ENCODE data around the gene TUFT1. TPM values are rescaled to one million over a fixed set of nuclear protein-coding genes. Genes with fewer than 3 reads are reported as not detected.
A peak's percentile ranks its signal among the peaks of the same experiment; 100 is the strongest.

The TUFT1 gene
- total and polyA plus RNA-seq, 2 of the 13 experiments (the other 11 are each of a cell fraction or from before 2014, with no cell fraction given), result 6.4 to 7.3 TPM

DNA sequence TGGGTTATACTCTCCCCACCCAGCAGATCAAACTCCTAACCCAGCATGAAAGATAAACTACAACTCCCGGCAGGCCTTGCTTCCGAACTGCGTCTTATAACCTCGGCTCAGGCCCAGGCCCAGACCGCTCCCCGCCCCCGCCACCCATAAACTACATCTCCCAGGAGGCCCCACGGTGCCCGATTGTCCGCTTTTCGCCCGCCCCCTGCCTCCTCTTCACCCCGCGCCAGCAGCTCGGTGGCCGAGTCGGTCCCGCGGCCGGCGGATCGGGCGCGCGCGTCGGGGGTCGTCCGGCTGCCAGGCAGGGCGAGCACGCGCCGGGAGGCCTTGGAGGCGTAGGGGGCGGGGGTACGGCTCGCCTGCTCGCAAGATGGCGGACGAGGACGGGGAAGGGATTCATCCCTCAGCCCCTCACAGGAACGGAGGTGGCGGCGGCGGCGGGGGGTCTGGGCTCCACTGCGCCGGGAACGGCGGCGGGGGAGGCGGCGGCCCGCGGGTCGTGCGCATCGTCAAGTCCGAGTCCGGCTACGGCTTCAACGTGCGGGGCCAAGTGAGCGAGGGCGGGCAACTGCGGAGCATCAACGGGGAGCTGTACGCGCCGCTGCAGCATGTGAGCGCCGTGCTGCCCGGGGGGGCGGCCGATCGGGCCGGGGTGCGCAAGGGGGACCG, 71.9 kb downstream of the TUFT1 start, which contains the start of gene SNX27 (continued):
- TF ChIP-seq, protein P1, sequence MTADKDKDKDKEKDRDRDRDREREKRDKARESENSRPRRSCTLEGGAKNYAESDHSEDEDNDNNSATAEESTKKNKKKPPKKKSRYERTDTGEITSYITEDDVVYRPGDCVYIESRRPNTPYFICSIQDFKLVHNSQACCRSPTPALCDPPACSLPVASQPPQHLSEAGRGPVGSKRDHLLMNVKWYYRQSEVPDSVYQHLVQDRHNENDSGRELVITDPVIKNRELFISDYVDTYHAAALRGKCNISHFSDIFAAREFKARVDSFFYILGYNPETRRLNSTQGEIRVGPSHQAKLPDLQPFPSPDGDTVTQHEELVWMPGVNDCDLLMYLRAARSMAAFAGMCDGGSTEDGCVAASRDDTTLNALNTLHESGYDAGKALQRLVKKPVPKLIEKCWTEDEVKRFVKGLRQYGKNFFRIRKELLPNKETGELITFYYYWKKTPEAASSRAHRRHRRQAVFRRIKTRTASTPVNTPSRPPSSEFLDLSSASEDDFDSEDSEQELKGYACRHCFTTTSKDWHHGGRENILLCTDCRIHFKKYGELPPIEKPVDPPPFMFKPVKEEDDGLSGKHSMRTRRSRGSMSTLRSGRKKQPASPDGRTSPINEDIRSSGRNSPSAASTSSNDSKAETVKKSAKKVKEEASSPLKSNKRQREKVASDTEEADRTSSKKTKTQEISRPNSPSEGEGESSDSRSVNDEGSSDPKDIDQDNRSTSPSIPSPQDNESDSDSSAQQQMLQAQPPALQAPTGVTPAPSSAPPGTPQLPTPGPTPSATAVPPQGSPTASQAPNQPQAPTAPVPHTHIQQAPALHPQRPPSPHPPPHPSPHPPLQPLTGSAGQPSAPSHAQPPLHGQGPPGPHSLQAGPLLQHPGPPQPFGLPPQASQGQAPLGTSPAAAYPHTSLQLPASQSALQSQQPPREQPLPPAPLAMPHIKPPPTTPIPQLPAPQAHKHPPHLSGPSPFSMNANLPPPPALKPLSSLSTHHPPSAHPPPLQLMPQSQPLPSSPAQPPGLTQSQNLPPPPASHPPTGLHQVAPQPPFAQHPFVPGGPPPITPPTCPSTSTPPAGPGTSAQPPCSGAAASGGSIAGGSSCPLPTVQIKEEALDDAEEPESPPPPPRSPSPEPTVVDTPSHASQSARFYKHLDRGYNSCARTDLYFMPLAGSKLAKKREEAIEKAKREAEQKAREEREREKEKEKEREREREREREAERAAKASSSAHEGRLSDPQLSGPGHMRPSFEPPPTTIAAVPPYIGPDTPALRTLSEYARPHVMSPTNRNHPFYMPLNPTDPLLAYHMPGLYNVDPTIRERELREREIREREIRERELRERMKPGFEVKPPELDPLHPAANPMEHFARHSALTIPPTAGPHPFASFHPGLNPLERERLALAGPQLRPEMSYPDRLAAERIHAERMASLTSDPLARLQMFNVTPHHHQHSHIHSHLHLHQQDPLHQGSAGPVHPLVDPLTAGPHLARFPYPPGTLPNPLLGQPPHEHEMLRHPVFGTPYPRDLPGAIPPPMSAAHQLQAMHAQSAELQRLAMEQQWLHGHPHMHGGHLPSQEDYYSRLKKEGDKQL (CRISPR knock-in tag; IDR thresholded peaks at IDR 0.05; ENCODE audit: low read depth), result no peak; the same call in 1 of the 2 replicates
- TF ChIP-seq MLX (CRISPR knock-in tag; IDR thresholded peaks at IDR 0.05), result no peak
- TF ChIP-seq TOPORS (CRISPR knock-in tag; IDR thresholded peaks at IDR 0.05), result no peak
- 0 out of 2 replicates have a peak, but pooled peaks have one; percentile 40 for TF ChIP-seq SP2 (CRISPR knock-in tag; IDR thresholded peaks at IDR 0.05)
- TF ChIP-seq, protein P2, sequence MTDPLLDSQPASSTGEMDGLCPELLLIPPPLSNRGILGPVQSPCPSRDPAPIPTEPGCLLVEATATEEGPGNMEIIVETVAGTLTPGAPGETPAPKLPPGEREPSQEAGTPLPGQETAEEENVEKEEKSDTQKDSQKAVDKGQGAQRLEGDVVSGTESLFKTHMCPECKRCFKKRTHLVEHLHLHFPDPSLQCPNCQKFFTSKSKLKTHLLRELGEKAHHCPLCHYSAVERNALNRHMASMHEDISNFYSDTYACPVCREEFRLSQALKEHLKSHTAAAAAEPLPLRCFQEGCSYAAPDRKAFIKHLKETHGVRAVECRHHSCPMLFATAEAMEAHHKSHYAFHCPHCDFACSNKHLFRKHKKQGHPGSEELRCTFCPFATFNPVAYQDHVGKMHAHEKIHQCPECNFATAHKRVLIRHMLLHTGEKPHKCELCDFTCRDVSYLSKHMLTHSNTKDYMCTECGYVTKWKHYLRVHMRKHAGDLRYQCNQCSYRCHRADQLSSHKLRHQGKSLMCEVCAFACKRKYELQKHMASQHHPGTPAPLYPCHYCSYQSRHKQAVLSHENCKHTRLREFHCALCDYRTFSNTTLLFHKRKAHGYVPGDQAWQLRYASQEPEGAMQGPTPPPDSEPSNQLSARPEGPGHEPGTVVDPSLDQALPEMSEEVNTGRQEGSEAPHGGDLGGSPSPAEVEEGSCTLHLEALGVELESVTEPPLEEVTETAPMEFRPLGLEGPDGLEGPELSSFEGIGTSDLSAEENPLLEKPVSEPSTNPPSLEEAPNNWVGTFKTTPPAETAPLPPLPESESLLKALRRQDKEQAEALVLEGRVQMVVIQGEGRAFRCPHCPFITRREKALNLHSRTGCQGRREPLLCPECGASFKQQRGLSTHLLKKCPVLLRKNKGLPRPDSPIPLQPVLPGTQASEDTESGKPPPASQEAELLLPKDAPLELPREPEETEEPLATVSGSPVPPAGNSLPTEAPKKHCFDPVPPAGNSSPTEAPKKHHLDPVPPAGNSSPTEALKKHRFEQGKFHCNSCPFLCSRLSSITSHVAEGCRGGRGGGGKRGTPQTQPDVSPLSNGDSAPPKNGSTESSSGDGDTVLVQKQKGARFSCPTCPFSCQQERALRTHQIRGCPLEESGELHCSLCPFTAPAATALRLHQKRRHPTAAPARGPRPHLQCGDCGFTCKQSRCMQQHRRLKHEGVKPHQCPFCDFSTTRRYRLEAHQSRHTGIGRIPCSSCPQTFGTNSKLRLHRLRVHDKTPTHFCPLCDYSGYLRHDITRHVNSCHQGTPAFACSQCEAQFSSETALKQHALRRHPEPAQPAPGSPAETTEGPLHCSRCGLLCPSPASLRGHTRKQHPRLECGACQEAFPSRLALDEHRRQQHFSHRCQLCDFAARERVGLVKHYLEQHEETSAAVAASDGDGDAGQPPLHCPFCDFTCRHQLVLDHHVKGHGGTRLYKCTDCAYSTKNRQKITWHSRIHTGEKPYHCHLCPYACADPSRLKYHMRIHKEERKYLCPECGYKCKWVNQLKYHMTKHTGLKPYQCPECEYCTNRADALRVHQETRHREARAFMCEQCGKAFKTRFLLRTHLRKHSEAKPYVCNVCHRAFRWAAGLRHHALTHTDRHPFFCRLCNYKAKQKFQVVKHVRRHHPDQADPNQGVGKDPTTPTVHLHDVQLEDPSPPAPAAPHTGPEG (CRISPR knock-in tag; IDR thresholded peaks at IDR 0.05), result no peak
- TF ChIP-seq ZNF589 (CRISPR knock-in tag; conservative IDR thresholded peaks at IDR 0.05), result no peak
- no peak for TF ChIP-seq STAT5B (CRISPR knock-in tag; IDR thresholded peaks at IDR 0.05)
- no peak for TF ChIP-seq ETV5 (CRISPR knock-in tag; IDR thresholded peaks at IDR 0.05; ENCODE audit: borderline replicate concordance)
- no peak for TF ChIP-seq JUNB (CRISPR knock-in tag; IDR thresholded peaks at IDR 0.05; ENCODE audit: borderline replicate concordance)
- TF ChIP-seq FOXM1 (CRISPR knock-in tag; IDR thresholded peaks at IDR 0.05), result no peak
- peak; percentile 39; the same call in 1 of the 2 replicates for TF ChIP-seq ZSCAN25 (CRISPR knock-in tag; IDR thresholded peaks at IDR 0.05)
- TF ChIP-seq TBP (CRISPR knock-in tag; IDR thresholded peaks at IDR 0.05), result no peak
- TF ChIP-seq ZNF607 (CRISPR knock-in tag; IDR thresholded peaks at IDR 0.05; ENCODE audit: borderline replicate concordance), result 0 out of 2 replicates have a peak, but pooled peaks have one; percentile 28
- no peak for TF ChIP-seq ZBTB38 (CRISPR knock-in tag; IDR thresholded peaks at IDR 0.05)
- no peak for TF ChIP-seq KDM3A (CRISPR knock-in tag; IDR thresholded peaks at IDR 0.05; ENCODE audit: low read depth)
- no peak for TF ChIP-seq E2F5 (CRISPR knock-in tag; conservative IDR thresholded peaks at IDR 0.05)
- TF ChIP-seq KDM6A (CRISPR knock-in tag; IDR thresholded peaks at IDR 0.05; ENCODE audit: low read depth), result no peak
- TF ChIP-seq ZNF143 (CRISPR knock-in tag; IDR thresholded peaks at IDR 0.05), result peak; percentile 94
